ENCODE data around the gene KLC1. TPM values are rescaled to one million over a fixed set of nuclear protein-coding genes. Genes with fewer than 3 reads are reported as not detected.

Gene KLC1
- total and polyA plus RNA-seq, 2 of the 13 experiments (the other 11 are each of a cell fraction or from before 2014, with no cell fraction given) = 53.2 to 63.5 TPM

- TF ChIP-seq TBX2 (CRISPR knock-in tag; IDR thresholded peaks at IDR 0.05; ENCODE audit: borderline replicate concordance) (0 out of 2 replicates have a peak, but pooled peaks have one; percentile 19), SATB2 (CRISPR knock-in tag; IDR thresholded peaks at IDR 0.05) (no peak), NR2C2 (CRISPR knock-in tag; IDR thresholded peaks at IDR 0.05; ENCODE audit: borderline replicate concordance) (no peak), ZBTB38 (CRISPR knock-in tag; IDR thresholded peaks at IDR 0.05) (peak; percentile 29; the same call in 1 of the 2 replicates)
These were observed 87.9 kb downstream of the KLC1 start (continued) for GRCh38 chr14:103716899-103717411.

DNA sequence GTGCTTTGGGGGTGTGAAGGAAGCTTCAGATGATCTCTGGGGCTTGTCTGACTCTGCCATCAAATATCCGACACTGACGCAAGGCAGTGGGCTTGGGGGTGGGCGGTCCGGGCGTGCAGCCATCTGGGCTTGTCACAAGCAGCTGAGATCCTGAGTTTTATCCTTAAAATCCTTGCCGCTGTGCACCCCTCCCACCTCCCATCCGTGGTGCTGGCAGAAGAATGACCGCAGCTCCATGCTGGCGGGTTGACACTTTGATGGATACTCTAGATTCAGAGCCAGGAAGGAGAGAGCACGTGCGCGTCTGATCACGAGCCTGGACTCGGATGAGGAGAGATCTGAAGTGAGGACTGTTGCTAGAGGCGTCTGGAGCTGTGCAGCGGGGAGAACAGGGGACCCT lies 89.6 kb downstream of the KLC1 start:
- no peak for ATAC-seq
- Histone ChIP-seq H3K27ac (ENCODE audit: extremely low read length, insufficient read depth, low read length) (no peak overlapping the region), H3K27me3 (ENCODE audit: control insufficient read depth in 1 of 2, insufficient read depth in 2 of 2, low read length in 2 of 2) (no peaks in the 10 kb centered on the region), H2AFZ (ENCODE audit: low read length) (no peak overlapping the region), H3K9me3 (ENCODE audit: low read length) (no peaks in the 10 kb centered on the region), H3K36me3 (replicated peaks in 1 of 2; ENCODE audit: control insufficient read depth in 1 of 2, insufficient read depth in 2 of 2, low read length in 2 of 2) (0 out of 5 replicates have a peak, but pooled peaks cover 0 to 7% of the 10 kb centered on the region in 2 experiments), H3K9ac (ENCODE audit: insufficient read depth, low read depth, low read length) (no peak overlapping the region), H3K4me3 (replicated peaks in 1 of 3; ENCODE audit: insufficient read depth in 1 of 3, low read depth in 2 of 3, low read length in 3 of 3) (no peak overlapping the region), H3K79me2 (ENCODE audit: insufficient read depth, low read length) (peaks cover 73% of the 10 kb centered on the region), H3K4me2 (ENCODE audit: low read depth, low read length) (no peak overlapping the region), H4K20me1 (ENCODE audit: insufficient read depth, low read length) (no peaks in the 10 kb centered on the region; the same call in 1 of the 2 replicates), H3K4me1 (ENCODE audit: insufficient read depth, low read length) (peaks cover 32% of the 10 kb centered on the region)
- no peak for DNase-seq (ENCODE audit: low spot score)
- in situ Hi-C loops (cut with HindIII; ENCODE audit: extremely low pct_ligation_motif_present, low pct_unique_long_range_greater_than_20kb) (no loop called here), intact Hi-C loops (cut with micrococcal nuclease; ENCODE audit: unreplicated experiment) (no loop called here)
- 96% methylated on average over 14 of the region's 16 CpGs for WGBS (ENCODE audit: low lambda C conversion rate)
- BruUV-seq (replicated peaks) = no TSS peak
- CTCF ChIA-PET (ENCODE audit: low intra/inter-chr PET ratio, low total read pairs) = no interaction called here
- no peak for FAIRE-seq
- POLR2A ChIA-PET = no interaction called here
- TF ChIP-seq ZNF414 (CRISPR knock-in tag; IDR thresholded peaks at IDR 0.05) (no peak), FOSL2 (CRISPR knock-in tag; IDR thresholded peaks at IDR 0.05) (no peak), SOX5 (CRISPR knock-in tag; IDR thresholded peaks at IDR 0.05; ENCODE audit: borderline replicate concordance) (no peak), NPAS2 (CRISPR knock-in tag; IDR thresholded peaks at IDR 0.05; ENCODE audit: borderline replicate concordance) (no peak), MYPOP (CRISPR knock-in tag; IDR thresholded peaks at IDR 0.05) (no peak), GTF3A (CRISPR knock-in tag; conservative IDR thresholded peaks at IDR 0.05) (no peak), KAT7 (CRISPR knock-in tag; IDR thresholded peaks at IDR 0.05; ENCODE audit: borderline replicate concordance) (no peak), SRSF1 (optimal IDR thresholded peaks at IDR 0.05; ENCODE audit: low read depth, low read length) (no peak), TBL1XR1 (IDR thresholded peaks at IDR 0.05; ENCODE audit: borderline replicate concordance, low read length, partially characterized antibody) (no peak), NBN (conservative IDR thresholded peaks at IDR 0.05) (no peak), ZNF230 (CRISPR knock-in tag; IDR thresholded peaks at IDR 0.05) (no peak), ZNF605 (CRISPR knock-in tag; IDR thresholded peaks at IDR 0.05) (no peak)

All from HepG2 (cell line).